ENCODE results near the gene LCE3D.

DNA sequence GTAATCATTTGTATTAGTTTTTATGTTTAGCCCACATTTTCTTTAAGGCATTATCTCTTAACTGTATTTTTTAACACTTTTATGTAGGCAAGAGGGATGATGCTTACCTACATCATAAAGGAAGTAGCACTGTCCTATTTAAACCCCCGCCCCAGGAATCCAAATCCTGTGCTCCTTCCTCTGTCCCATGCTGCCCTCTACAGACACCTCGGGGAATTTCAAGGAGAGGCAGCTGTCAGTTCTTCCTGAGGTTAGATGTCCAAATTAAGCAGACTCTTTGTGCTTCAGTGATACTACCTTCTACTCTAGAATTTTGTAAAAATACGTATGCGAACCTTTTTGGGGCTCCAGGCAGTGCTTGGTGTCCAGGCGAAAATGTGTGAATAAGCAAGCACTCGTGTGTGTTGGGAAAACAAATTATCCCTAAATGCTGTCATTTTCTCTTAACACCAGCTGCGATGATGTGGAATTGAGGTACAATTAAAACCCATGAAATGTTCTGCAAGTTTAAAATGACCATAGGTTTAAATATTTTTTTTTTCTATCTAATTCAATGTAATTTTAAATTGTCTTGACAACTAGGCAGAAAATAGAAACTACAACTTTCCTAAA lies 46.9 kb downstream of the LCE3D start:
- TF ChIP-seq, protein P1, sequence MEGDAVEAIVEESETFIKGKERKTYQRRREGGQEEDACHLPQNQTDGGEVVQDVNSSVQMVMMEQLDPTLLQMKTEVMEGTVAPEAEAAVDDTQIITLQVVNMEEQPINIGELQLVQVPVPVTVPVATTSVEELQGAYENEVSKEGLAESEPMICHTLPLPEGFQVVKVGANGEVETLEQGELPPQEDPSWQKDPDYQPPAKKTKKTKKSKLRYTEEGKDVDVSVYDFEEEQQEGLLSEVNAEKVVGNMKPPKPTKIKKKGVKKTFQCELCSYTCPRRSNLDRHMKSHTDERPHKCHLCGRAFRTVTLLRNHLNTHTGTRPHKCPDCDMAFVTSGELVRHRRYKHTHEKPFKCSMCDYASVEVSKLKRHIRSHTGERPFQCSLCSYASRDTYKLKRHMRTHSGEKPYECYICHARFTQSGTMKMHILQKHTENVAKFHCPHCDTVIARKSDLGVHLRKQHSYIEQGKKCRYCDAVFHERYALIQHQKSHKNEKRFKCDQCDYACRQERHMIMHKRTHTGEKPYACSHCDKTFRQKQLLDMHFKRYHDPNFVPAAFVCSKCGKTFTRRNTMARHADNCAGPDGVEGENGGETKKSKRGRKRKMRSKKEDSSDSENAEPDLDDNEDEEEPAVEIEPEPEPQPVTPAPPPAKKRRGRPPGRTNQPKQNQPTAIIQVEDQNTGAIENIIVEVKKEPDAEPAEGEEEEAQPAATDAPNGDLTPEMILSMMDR (conservative IDR thresholded peaks at IDR 0.05; ENCODE audit: low read depth, low read length): peak; percentile 62
- TF ChIP-seq MAZ (IDR thresholded peaks at IDR 0.05; ENCODE audit: borderline replicate concordance, low read depth, low read length): peak; percentile 77
- no peak for TF ChIP-seq POLR2A (IDR thresholded peaks at IDR 0.05; ENCODE audit: low read depth, low read length)
- no peak for TF ChIP-seq RFX5 (IDR thresholded peaks at IDR 0.05; ENCODE audit: low read depth, low read length)
- TF ChIP-seq NFE2L2 (IDR thresholded peaks at IDR 0.05; ENCODE audit: low read depth, low read length): no peak
- peak; percentile 52 for TF ChIP-seq RAD21 (IDR thresholded peaks at IDR 0.05; ENCODE audit: low read length)
- TF ChIP-seq, protein P2, sequence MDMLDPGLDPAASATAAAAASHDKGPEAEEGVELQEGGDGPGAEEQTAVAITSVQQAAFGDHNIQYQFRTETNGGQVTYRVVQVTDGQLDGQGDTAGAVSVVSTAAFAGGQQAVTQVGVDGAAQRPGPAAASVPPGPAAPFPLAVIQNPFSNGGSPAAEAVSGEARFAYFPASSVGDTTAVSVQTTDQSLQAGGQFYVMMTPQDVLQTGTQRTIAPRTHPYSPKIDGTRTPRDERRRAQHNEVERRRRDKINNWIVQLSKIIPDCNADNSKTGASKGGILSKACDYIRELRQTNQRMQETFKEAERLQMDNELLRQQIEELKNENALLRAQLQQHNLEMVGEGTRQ (IDR thresholded peaks at IDR 0.05; ENCODE audit: low read depth, low read length): no peak
- TF ChIP-seq CHD1 (IDR thresholded peaks at IDR 0.05; ENCODE audit: low read depth, low read length): no peak
- no peak for TF ChIP-seq CEBPB (IDR thresholded peaks at IDR 0.05; ENCODE audit: low read depth, low read length)
- peak; percentile 22; the same call in 1 of the 2 replicates for TF ChIP-seq SMC3 (IDR thresholded peaks at IDR 0.05; ENCODE audit: low read depth, low read length)
- TF ChIP-seq, protein P3, sequence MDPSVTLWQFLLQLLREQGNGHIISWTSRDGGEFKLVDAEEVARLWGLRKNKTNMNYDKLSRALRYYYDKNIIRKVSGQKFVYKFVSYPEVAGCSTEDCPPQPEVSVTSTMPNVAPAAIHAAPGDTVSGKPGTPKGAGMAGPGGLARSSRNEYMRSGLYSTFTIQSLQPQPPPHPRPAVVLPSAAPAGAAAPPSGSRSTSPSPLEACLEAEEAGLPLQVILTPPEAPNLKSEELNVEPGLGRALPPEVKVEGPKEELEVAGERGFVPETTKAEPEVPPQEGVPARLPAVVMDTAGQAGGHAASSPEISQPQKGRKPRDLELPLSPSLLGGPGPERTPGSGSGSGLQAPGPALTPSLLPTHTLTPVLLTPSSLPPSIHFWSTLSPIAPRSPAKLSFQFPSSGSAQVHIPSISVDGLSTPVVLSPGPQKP (IDR thresholded peaks at IDR 0.05; ENCODE audit: borderline replicate concordance, low read depth, low read length): no peak
- TF ChIP-seq MAFK (IDR thresholded peaks at IDR 0.05; ENCODE audit: low read depth, low read length): no peak
- no peak for TF ChIP-seq MXI1 (IDR thresholded peaks at IDR 0.05; ENCODE audit: borderline replicate concordance, low read depth, low read length)
